T1000 (cell line): Measurements from ENCODE around the gene TENM4.
"Not testable (repeated sequence)": the region's sequence is repeated elsewhere in the genome, so short reads cannot be mapped to it uniquely, and the experiment has no call there.

Source experiments
- DNase-seq: peaks from one replicate; lab custom pipeline; 2025; ENCODE audit warnings: mixed read lengths; lab: John Stamatoyannopoulos, UW

TENM4 gene

DNA sequence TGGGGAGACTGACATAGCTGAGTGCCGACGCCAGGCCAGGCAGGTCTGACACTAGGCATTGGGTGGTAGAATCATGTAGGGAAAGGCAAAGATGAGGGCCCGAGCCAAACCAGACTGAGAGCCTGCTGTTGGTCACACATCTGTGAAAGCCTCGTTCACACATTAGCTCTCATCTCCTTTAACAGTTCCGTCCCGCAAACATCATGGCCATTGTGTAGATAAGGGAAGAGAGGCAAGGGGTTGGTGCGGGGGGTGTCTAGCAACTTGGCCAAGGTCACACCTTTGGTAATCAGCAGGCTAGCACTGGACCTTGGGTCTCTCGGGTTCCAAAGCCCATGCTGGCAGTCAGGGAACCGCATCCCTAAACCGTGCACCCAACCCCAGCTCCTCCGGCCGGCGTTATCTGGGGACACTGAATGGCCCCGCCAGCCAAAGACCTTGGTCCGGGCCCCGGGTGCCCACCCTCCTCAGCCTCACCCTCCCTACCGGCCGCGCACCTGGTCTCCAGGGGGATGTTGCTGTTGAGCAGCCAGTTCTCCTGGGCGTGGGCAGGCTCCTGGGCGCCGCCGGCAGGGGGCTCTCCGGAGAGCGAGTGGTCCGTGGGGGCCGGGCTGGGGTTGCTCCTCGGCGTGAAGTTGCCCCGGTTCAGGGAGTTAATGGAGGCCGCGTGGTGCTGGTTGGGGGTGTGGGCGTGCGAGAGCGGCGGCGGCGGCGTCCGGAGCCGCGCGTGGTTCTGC lies 537.9 kb downstream of the TENM4 start:
- no peak for DNase-seq

DNA sequence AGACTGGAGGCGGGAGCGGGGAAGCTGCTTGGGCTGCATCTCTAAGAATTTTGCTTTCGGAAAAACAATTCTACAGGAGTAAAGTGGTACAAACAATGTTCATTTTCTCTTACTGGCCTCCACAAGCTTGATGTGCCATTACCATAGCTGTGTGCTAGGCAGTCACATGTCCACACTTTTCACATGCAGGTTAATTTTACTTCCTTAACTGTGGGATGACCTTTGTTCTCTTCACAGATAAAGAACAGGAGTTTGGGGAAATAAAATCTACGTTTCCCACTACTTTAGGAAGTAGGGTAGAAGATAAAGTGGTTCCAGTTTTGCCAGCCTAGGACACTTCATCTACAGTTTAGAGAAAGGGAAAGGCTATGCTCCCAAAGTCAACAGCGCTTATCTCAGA lies 539.0 kb downstream of the TENM4 start:
- DNase-seq, result no peak

- DNase-seq, result no peak
These were observed 542.5 kb downstream of the TENM4 start for GRCh38 chr11:78898266-78898775.

GRCh38 chr11:78893996-78894395 lies 546.8 kb downstream of the TENM4 start:
- no peak for DNase-seq

DNA sequence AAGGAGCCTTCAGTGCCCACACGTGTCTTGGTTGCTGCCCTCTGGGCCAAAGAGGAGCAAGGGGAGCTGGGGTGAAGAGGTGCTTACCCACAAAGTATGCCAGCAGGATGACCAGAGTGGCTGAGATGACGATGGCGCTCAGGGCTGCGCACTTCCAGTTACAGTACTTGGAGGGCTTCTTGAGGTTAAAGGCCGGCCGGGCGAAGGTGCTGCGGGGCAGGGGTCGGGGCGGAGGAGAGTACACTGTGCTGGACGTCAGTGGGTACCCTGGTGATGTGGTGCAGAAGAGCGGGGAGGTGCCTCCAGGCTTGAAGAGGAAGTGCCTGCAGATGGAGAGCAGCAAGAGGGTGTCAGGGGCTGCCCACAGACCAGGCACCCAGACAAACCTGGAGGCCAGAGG lies 551.1 kb downstream of the TENM4 start:
- no peak for DNase-seq

DNA sequence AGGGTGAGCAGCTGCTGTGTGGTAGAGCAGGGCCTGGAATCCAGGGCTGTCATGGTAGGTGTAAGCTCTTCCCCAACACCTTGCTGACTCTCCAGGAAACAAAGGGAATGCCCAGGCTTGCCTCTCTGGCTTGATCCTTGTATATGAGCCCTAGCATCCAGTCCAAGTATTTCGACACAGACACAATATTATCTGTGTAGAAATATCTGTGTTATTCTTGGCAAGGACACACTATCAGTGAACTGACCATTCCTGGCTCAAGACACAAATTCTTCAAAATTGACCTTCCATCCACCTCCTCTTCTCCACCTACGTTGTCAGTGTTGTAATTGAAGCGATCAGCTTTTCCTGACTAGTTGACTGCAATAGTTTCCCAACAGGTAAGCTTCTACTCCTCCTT lies 554.2 kb downstream of the TENM4 start:
- DNase-seq, result no peak

GRCh38 chr11:78884761-78885160 lies 556.1 kb downstream of the TENM4 start:
- no peak for DNase-seq

- DNase-seq, result no peak
These were observed 557.3 kb downstream of the TENM4 start for GRCh38 chr11:78883506-78883905.

- not testable (repeated sequence) for DNase-seq
These were observed 561.5 kb downstream of the TENM4 start for GRCh38 chr11:78879094-78879980.

GRCh38 chr11:78878631-78879030 lies 562.2 kb downstream of the TENM4 start:
- no peak for DNase-seq

- DNase-seq, result no peak
These were observed 564.2 kb downstream of the TENM4 start for GRCh38 chr11:78876676-78877075.

DNA sequence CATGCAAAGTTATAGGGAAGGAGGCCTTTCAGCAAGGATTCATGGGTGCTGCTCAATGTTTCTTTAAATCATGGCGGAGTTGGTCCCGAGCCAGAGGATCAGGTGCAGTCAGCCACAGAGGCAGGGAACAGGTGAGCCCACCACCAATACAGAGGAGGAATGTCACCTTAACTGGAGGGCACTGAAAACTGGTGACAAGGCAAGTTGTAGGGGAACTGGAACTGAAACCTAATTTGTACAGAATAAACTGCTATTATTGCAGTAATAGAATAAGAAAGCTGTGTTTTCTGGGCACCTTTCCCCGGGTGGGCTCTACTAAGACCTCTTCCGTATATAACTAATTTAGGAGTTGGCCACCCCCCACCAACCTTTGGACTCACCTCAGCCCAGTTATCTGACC lies 570.2 kb downstream of the TENM4 start:
- no peak for DNase-seq

DNA sequence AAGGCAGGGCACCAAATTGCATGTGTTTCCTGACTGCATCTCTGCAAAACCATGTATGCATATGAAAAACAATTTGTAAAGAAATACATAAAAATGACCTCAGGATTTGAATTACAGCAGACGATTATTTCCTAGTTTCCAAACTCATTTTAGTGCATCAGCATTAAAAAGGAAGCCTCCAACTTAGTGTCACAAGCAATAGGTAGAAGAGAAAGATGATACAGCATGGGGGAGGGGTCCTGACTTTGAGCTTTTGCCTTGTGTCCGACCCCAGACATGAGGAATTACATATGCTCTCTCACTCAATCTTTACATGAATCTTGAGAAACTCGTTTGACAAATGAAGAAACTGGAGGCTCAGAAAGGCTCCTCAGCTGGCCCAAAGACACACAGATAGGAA lies 571.5 kb downstream of the TENM4 start:
- no peak for DNase-seq

DNA sequence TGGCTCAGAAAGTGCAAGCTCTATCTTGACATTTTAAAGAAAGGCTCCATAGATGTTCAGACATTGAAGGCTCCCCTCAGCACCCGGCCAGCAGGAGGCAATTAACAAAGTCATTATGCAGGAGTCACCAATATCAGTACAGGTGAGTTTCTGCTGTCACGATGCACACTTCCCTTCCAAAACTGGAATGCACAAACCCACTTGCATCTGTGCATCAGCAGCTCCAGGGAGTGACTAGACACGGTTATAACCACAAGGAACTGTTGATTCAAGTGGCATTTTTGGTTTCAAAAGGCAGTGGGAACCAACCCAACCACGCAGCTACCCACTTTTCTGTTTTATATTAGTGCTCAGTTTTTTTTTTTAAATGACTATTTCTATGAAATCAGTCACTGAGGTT lies 572.3 kb downstream of the TENM4 start:
- no peak for DNase-seq

GRCh38 chr11:78860720-78861422 lies 580.0 kb downstream of the TENM4 start:
- no peak for DNase-seq

DNA sequence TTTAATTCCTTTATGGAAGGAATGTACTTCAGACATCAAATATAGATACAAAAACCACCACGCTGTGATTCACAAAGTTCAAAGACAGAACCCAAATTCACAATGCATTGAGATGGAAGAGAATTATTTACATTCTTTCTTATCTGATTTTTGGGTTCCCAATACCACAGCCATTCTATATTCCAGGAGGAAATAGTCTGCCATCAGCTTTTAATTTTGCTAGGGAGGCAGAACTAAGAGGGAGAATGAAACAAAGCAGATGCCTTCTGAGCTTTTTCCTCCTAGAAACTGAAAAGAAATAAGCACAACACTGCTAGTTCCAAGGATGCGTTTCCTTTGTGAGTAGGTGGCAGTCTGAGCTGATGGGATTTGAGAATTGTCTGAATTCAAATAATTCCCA lies 583.1 kb downstream of the TENM4 start:
- no peak for DNase-seq

DNA sequence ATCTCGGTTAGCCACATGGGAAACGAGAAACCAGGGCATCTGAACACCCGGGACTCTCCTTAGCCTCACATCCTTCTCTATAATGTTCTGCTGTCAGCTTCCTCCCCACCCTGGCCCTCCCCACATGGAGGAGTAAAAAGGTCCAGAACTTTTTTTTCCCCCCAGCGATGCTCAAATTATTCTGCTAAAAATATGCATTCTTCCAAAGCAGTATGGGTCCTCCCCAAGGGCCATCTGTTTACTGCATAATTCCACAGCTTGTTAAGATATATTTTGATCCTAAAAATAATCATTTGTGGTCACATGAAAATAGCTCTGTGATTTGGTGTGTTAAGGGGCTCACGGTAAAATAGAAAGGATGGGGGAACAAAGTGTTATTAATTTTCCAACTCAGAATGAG lies 584.6 kb downstream of the TENM4 start:
- DNase-seq, result no peak

GRCh38 chr11:78855116-78855515 lies 585.7 kb downstream of the TENM4 start:
- no peak for DNase-seq

GRCh38 chr11:78853521-78853920 lies 587.3 kb downstream of the TENM4 start:
- DNase-seq, result no peak

DNA sequence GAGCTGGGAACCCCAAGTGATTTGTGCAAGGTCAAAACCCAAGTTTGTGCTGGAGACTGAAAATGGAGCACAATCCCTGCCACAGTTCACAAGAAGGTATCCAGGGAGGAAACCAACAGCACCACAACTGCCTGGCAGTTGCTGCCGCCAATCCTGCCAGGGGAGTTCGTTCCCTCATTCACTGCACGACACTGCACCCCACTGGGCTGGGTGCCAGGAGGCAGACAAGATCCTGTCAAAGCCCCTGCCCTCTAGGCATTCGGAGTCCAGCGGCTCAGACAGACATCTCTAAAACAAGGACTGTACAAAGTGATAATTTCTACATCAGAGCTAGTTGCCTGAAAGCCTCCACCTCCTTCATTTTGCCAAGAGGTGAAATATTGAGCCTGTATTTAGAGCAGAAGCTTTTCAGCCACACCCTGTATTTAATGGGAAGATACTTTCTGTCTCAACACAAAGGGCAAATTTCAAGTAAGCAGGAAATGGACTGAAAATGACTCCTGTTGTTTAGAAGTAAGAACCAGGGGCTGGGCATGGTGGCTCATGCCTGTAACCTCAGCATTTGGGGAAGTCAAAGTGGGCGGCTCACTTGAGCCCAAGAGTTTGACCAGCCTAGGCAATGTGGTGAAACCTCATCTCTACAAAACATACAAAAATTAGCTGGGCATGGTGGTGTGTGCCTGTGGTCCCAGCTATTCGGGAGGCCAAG lies 588.8 kb downstream of the TENM4 start:
- DNase-seq, result no peak

DNA sequence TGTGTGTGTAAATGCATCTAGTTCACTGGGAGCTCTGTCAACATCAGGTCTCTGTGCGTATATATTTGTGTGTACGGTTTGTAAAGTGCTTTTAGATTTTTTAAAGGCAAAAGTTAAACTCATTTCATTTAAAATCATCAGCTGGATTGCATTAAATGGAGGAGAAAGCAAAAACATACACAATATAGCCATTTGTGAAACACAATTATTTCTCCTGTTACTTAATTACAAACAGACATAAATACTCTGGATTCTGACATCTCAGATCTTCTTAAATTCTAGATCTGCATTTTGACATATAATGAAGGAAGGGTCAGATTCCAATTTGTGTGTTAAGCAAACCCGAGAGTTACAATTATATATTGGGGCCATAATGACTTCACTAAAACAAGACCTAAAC lies 590.8 kb downstream of the TENM4 start:
- no peak for DNase-seq

- DNase-seq, result no peak
These were observed 594.6 kb downstream of the TENM4 start for GRCh38 chr11:78846269-78846668.
